ENCODE measurements around the gene CABS1.

DNA sequence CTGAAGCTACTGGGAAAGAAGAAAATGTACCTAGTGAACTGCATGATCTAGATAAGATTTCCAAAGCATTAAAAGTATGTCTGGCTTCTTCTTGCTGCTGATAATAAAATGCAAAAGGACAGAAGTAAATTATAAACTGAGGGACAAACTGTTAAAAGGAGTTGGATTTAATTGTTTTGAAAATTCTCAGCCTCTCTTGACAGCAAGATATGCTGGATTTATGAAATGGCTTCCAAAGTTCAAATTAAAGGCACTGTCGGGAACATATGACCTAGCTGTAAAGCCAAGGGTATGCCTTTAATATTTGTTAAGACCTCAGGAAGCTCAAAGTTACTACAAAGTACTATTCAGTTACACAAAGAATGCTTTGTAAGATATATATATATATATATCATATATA, 46.1 kb upstream of the CABS1 start:
- TF ChIP-seq, protein P1, sequence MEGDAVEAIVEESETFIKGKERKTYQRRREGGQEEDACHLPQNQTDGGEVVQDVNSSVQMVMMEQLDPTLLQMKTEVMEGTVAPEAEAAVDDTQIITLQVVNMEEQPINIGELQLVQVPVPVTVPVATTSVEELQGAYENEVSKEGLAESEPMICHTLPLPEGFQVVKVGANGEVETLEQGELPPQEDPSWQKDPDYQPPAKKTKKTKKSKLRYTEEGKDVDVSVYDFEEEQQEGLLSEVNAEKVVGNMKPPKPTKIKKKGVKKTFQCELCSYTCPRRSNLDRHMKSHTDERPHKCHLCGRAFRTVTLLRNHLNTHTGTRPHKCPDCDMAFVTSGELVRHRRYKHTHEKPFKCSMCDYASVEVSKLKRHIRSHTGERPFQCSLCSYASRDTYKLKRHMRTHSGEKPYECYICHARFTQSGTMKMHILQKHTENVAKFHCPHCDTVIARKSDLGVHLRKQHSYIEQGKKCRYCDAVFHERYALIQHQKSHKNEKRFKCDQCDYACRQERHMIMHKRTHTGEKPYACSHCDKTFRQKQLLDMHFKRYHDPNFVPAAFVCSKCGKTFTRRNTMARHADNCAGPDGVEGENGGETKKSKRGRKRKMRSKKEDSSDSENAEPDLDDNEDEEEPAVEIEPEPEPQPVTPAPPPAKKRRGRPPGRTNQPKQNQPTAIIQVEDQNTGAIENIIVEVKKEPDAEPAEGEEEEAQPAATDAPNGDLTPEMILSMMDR (IDR thresholded peaks at IDR 0.05), result no peak
- no peak for TF ChIP-seq POLR2A (IDR thresholded peaks at IDR 0.05)

Data from Peyer's patch (tissue), 4 donors.